OCI-LY3 (cell line): Measurements from ENCODE around the gene TRIM71.

Experiments
- CTCF ChIP-seq: fragments of 200-600, 300-600 bp; sonication (generic); IDR thresholded peaks from 2 replicates; pipeline ENCODE4 v1.5.1; 2014; ENCODE audit warnings: antibody characterized with exemption, low read length, low read depth
- EZH2phosphoT487 ChIP-seq: fragments of 200-600 bp; shearing (Covaris generic); IDR thresholded peaks from 2 replicates; pipeline ENCODE4 v1.6.1; 2018; ENCODE audit warnings: antibody characterized with exemption, mixed run types, low read depth

- TF ChIP-seq CTCF: no peak
- TF ChIP-seq EZH2phosphoT487: no peak
Measured at GRCh38 chr3:32910954-32911353, 93.2 kb downstream of the TRIM71 start.
